MCF 10A (cell line): ENCODE results near the gene TRPM6. TPM values are rescaled to one million over a fixed set of nuclear protein-coding genes. Genes with fewer than 3 reads are reported as not detected.

ENCODE experiments used
- BruUV-seq: library from RNA; stranded (reverse); fragments of 400-500 nt; replicated peaks from 2 replicates; lab custom pipeline; 2021; lab: Mats Ljungman, UMichigan
- CTCF ChIA-PET: fragments of 300-600 bp; sonication (Branson Sonifier 250); formaldehyde crosslinking; extraction: SDS; loops from one replicate; lab custom pipeline; 2021; ENCODE audit warnings: antibody characterized with exemption, inconsistent platforms; lab: Yijun Ruan, JAX
- POLR2A ChIA-PET: fragments of 300-600, 350-650 bp; sonication (Branson Sonifier 250); formaldehyde crosslinking; extraction: SDS; loops from one replicate; lab custom pipeline; 2020; ENCODE audit warnings: antibody characterized with exemption, inconsistent platforms; lab: Yijun Ruan, JAX
- DNase-seq: peaks from one replicate; pipeline ENCODE4 v3.0.0-alpha.2; 2018; ENCODE audit not compliant: unreplicated experiment
- H3K27ac Mint-ChIP-seq: one replicate; pipeline ENCODE4 v1.8.0; 2022; ENCODE audit warnings: mild to moderate bottlenecking, low read depth, mixed read lengths; ENCODE audit not compliant: unreplicated experiment
- H3K27me3 Mint-ChIP-seq: one replicate; pipeline ENCODE4 v1.8.0; 2022; ENCODE audit warnings: mixed read lengths; ENCODE audit not compliant: insufficient read depth, unreplicated experiment
- H3K36me3 Mint-ChIP-seq: one replicate; pipeline ENCODE4 v1.8.0; 2022; ENCODE audit warnings: mild to moderate bottlenecking, moderate library complexity, mixed read lengths; ENCODE audit not compliant: insufficient read depth, unreplicated experiment
- H3K4me1 Mint-ChIP-seq: one replicate; pipeline ENCODE4 v1.8.0; 2022; ENCODE audit warnings: mixed read lengths; ENCODE audit not compliant: insufficient read depth, unreplicated experiment
- H3K4me3 Mint-ChIP-seq: one replicate; pipeline ENCODE4 v1.8.0; 2022; ENCODE audit warnings: mild to moderate bottlenecking, moderate library complexity, mixed read lengths; ENCODE audit not compliant: unreplicated experiment
- H3K9me3 Mint-ChIP-seq: one replicate; pipeline ENCODE4 v1.8.0; 2022; ENCODE audit warnings: mixed read lengths; ENCODE audit not compliant: unreplicated experiment
- CTCF ChIP-seq: fragments of 200-600 bp; IDR thresholded peaks from one replicate; pipeline ENCODE4 v1.8.0; 2022; ENCODE audit warnings: antibody characterized with exemption, mild to moderate bottlenecking; ENCODE audit not compliant: unreplicated experiment
- intact Hi-C: fragments of 100-400 bp; cut with micrococcal nuclease; formaldehyde crosslinking; loops from 2 replicates; pipeline ENCODE4 v1.14.1; 2022
- total RNA-seq: library from RNA; stranded (reverse); gene quantifications from 2 replicates; pipeline ENCODE4 v1.2.3, GENCODE V29; 2022

TRPM6 gene
- total RNA-seq, 1 experiment from 2014 or later: not detected

- intact Hi-C loops: no loop called here
- no peak overlapping the region for H3K27ac Mint-ChIP-seq
- POLR2A ChIA-PET: interaction anchor here (0.6 kb wide), 1 partner anchor 28 kb away, joined by 3 read pairs; no protein-coding TSS in a partner anchor
Measured at GRCh38 chr9:74848153-74848525, 39.6 kb downstream of the TRPM6 start.

DNA sequence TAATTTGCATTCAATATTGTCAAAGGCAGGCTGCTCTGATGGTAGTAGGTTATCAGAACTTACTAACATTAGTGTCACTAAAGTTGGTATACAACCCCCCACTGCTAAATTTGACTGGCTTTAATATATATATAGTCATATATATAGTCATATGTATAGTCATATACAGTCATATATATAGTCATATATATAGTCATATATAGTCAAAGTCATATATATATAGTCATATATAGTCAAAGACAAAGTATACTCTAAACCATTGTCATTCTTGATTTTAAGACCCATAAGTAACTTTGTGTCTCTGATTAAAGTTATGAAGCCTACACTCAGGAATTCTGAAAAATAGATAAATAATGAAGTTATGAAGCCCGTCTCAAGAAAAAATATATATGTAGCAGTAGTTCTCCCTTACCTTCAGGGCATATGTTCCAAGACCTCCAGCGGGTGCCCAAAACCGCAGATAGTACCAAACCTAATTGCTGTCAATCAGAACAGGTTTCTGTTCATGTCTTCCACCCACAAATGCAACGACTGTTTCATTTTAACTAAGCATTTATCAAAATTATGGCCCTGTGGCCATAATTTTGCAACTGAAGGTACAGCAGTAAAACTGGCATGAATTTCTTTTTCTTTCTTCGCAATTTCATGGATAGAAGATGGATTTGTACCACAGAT lies 40.1 kb downstream of the TRPM6 start:
- Mint-ChIP-seq H3K4me3 (no peak overlapping the region), H3K27me3 (no peaks in the 10 kb centered on the region), H3K9me3 (no peaks in the 10 kb centered on the region), H3K27ac (no peak overlapping the region), H3K36me3 (no peaks in the 10 kb centered on the region), H3K4me1 (no peaks in the 10 kb centered on the region)
- intact Hi-C loops: no loop called here
- no peak for TF ChIP-seq CTCF
- no TSS peak for BruUV-seq
- DNase-seq: no peak
- ChIA-PET CTCF (no interaction called here), POLR2A (no interaction called here)

More at GRCh38 chr9:74848153-74848525, 39.6 kb downstream of the TRPM6 start:
- H3K27me3 Mint-ChIP-seq: no peaks in the 10 kb centered on the region
- no peak overlapping the region for H3K4me3 Mint-ChIP-seq
- no peaks in the 10 kb centered on the region for H3K9me3 Mint-ChIP-seq
- no peaks in the 10 kb centered on the region for H3K4me1 Mint-ChIP-seq
- no peaks in the 10 kb centered on the region for H3K36me3 Mint-ChIP-seq
- CTCF ChIA-PET: interaction anchor here (0.5 kb wide), 1 partner anchor 131 kb away, joined by 4 read pairs; no protein-coding TSS in a partner anchor
- no peak for DNase-seq
- TF ChIP-seq CTCF: no peak
- no TSS peak for BruUV-seq

GRCh38 chr9:74846766-74847165 lies 41.0 kb downstream of the TRPM6 start:
- Mint-ChIP-seq H3K4me1 (no peaks in the 10 kb centered on the region), H3K9me3 (no peaks in the 10 kb centered on the region), H3K36me3 (no peaks in the 10 kb centered on the region), H3K27ac (no peak overlapping the region), H3K27me3 (no peaks in the 10 kb centered on the region), H3K4me3 (no peak overlapping the region)
- BruUV-seq: no TSS peak
- no peak for DNase-seq
- TF ChIP-seq CTCF: no peak
- intact Hi-C loops: no loop called here
- POLR2A ChIA-PET: no interaction called here
- CTCF ChIA-PET: no interaction called here

DNA sequence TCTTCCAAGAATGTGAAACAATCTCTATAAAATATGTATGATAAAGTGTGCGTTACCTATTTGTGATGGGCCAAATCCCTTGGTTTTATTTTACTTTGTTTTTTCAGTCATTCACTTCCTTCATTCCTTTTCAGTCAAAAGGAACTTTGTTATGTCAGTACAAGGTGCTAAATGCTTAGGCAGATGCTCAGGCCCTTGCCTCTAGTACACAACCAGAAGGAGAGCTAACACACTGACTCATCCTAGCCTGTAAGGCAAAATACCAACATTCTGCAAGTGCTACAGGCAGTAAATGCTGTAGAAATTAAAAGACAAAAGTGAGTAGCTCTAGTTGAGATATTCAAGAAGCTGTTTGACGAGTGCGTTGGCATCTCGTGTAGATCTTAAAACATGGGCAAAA lies 49.4 kb downstream of the TRPM6 start:
- intact Hi-C loops: no loop called here
- ChIA-PET POLR2A (no interaction called here), CTCF (no interaction called here)
- no peak overlapping the region for H3K4me3 Mint-ChIP-seq
- H3K9me3 Mint-ChIP-seq: no peaks in the 10 kb centered on the region
- BruUV-seq: no TSS peak
- no peak for TF ChIP-seq CTCF
- no peaks in the 10 kb centered on the region for H3K36me3 Mint-ChIP-seq
- no peaks in the 10 kb centered on the region for H3K4me1 Mint-ChIP-seq
- H3K27ac Mint-ChIP-seq: no peak overlapping the region
- DNase-seq: no peak
- peaks cover 12% of the 10 kb centered on the region for H3K27me3 Mint-ChIP-seq
